HG03135 (cell line): Measurements from ENCODE around the gene LHFPL6.

ENCODE experiments used
- ATAC-seq: cut with Tn5 transposase; IDR thresholded peaks from one replicate; pipeline ENCODE4 v1.9.1; 2021; ENCODE audit warnings: mild to moderate bottlenecking, moderate library complexity; ENCODE audit not compliant: unreplicated experiment

LHFPL6 gene

DNA sequence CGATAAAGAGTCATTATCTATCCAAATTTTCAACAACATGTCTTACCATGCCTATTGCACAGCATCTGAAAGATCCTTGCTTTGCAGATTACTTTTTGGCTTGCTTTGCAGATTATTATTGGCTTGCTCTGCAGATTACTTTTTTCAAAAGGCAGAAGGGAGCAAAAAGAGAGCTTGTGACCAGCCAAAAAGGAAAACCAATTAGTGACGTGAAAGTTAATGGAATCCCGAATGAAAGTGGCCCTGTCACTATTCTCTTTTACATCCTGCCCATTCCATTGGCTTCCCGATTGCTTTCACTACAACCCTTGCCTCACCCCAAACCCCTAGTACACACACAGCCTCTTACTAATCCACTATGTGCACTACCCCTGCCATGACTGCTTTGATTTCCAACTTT is 81.3 kb downstream of the LHFPL6 start:
- ATAC-seq, result no peak

DNA sequence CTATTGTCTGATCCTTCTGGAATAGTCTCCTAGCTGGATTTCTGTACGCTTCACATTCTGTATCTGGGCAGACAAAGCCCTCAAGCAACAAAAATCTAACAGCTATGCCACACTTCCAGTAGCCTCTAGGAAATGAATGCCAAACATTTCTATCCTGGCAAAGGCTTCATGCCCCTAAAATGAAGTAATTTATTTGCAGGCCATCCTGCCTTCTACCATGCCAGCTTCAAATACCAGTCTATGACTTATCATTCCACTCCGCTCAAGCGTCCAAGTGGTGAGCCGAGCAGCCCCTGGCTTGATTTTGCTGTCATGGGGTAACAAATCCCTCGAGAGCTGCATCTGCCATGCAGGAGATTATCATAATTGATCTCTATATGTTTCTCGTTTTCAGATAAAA is 86.9 kb downstream of the LHFPL6 start:
- no peak for ATAC-seq

- no peak for ATAC-seq
Observed at GRCh38 chr13:39515224-39515714, 87.7 kb downstream of the LHFPL6 start.

GRCh38 chr13:39512687-39513086 is 90.3 kb downstream of the LHFPL6 start:
- ATAC-seq, result no peak

- peak; percentile 81 for ATAC-seq
Observed at GRCh38 chr13:39510316-39510695, 92.7 kb downstream of the LHFPL6 start.

DNA sequence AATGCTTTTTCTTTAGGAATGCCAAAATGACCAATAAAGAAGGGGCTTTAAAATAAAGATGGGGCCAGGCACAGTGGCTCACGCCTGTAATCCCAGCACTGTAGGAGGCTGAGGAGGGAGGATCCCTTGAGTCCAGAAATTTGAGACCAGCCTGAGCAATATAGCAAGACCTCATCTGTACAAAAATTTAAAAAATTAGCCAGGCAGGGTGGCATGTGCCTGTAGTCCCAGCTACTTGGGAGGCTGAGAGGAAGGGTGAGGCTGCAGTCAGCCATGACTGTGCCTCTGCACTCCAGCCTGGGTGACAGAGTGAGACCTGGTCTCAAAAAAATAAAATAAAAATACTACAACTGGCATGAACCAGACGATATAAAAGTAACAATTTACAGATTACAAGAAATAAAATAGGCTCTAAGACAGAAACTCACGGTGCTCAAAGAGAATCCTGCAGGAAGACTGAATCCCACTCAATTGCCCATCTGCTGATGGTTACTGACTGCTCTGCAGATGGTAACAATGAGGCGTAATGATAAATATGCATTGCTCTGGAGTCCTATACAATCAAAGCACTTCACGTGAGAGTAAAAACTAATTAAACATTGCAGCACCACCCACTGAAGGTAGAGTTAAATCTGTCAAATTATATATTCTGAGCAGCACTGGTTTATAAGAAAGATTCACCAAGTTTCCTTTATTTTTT is 93.2 kb downstream of the LHFPL6 start:
- ATAC-seq, result no peak

- no peak for ATAC-seq
Observed at GRCh38 chr13:39506559-39507390, 96.2 kb downstream of the LHFPL6 start.

- no peak for ATAC-seq
Observed at GRCh38 chr13:39505151-39505550, 97.8 kb downstream of the LHFPL6 start.

- ATAC-seq, result no peak
Observed at GRCh38 chr13:39503048-39503447, 99.9 kb downstream of the LHFPL6 start.

GRCh38 chr13:39501702-39502324 is 101.2 kb downstream of the LHFPL6 start:
- ATAC-seq, result no peak

- ATAC-seq, result no peak
Observed at GRCh38 chr13:39499604-39500003, 103.4 kb downstream of the LHFPL6 start.

DNA sequence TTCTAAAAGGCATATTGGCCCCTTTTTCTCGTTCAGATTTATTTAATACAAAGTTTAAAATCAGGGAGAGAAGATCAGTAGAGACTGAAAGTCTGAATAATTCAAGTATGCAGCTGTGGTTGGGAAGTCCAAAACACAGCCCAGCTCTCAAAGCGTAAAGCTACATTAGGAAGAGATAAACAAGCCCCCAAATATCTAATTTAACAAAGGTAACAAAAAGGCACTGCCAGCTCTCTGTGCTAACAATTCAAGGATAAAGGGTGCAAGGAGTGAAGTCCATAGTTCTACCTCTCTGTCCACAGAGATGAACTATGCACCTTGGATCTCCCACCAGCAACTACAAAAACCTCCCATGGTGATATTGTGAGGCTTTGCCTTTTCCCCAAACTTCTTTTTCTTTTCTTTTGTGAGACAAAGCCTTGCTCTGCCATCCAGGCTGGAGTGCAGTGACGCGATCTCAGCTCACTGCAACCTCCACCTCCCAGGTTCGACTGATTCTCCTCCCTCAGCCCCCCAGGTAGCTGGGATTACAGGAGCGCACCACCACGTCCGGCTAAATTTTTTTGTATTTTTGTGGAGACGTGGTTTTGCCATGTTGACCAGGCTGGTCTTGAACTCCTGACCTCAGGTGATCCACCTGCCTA is 104.4 kb downstream of the LHFPL6 start:
- no peak for ATAC-seq

DNA sequence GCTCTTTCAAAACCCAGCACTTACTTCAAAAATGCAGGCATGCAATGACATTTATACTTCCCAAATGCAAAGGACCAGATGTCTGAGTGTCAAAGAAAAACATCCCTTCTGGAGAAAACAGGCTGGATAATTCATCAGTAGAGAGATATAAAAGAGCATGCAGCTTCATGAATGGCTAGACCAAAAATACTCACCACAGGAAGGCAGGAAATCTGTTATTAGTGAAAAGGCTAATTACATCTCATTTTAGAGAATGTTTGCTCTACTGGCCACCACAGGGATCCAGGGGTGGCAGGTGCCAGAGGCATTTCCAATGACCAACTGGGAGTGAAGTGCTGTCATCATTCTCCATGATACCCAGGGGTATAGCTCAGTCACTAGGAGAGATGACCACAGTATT is 106.5 kb downstream of the LHFPL6 start:
- ATAC-seq, result no peak

- ATAC-seq, result no peak
Observed at GRCh38 chr13:39494633-39495032, 108.4 kb downstream of the LHFPL6 start.

DNA sequence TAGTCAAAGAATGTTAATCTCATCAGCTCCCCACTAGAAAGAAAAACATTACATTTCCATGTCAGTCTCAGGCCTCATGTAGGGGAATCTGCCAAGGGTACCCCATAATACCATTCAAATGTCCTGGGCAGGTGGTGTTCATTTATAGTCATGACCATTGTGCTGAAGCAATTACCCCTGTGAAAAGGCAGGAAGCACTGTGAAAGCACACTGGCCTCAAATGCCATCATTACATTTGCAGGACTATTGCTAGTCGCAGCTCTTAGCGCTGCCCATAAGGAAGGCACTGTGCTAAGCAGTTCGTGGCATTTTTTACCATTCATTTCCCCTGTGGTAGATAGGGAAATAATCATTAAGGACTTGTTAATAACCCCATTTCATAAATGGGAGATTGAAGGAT is 109.0 kb downstream of the LHFPL6 start:
- ATAC-seq, result no peak

- ATAC-seq, result no peak
Observed at GRCh38 chr13:39490136-39490535, 112.9 kb downstream of the LHFPL6 start.

DNA sequence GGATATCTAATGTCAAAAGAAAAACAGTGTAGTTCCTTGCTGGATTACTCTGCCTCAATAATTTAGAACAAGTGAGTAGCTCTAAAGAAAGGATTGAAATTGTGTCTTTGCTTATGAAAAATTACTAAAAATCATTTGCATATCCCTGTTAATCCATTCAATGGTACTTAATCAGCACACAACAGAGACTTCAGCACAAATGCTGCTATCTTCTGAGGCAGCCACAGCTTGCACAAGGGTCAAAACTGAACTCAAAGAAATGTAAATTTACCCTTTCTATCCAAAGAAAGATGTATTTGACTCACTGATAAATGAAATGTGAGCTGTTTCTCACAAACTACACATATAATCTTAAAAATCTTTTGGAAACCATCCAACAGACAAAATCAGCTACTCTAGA is 116.2 kb downstream of the LHFPL6 start:
- no peak for ATAC-seq

DNA sequence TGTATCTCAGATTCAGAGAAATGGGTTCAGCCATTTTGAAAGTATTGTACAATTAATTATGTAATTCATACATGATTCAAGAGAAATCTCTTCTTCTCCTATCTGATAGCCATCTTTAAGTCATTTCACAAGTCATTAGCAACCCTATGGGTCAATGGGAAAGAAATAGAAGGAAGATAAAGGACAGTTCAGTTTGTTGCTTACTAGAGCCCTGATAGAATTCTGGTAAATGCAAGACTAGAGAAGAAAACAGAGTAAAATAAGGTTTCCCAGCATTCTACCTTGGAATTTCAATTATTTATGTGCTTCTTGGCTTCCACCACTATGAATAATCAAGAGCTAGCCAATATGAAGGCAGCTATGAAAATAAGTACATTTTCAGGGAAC is 117.7 kb downstream of the LHFPL6 start:
- no peak for ATAC-seq

DNA sequence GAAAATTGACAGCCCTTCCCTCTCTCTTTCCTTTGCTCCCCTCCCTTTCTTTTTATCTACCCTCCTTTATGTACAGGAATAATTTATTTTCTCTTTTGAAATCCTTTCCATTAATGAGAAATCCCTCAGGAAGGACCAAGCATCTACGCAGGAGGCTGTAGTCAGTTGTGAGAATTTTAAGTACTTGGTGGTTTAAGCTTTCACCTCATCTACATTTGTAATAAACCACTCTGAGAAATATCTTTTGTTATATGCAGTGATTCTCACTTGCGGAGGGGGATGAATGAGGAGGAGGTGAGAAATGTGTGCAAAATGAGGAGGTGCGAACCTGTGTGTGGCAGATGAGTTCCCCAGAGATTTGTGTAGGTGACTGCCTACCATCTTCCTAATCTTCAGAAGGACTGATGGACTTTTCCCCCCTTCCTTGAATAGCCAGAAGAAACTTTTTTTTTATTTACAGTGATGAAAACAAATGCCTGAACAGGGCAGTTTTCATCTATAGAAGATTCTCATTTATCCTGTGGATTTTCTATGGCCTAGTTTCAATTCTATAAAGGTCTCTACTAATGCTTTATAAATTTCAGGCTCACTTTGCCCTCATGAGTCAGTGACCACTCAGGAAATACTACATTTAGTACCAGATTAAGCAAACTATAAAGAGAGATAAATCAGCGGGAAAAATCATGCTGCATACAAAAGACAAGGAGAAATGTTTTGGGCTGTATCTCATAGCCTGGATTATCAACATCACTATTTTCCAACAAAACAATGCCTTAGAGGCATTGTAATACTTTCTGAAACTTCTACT is 118.3 kb downstream of the LHFPL6 start:
- no peak for ATAC-seq

GRCh38 chr13:39483326-39483725 is 119.7 kb downstream of the LHFPL6 start:
- ATAC-seq, result no peak

DNA sequence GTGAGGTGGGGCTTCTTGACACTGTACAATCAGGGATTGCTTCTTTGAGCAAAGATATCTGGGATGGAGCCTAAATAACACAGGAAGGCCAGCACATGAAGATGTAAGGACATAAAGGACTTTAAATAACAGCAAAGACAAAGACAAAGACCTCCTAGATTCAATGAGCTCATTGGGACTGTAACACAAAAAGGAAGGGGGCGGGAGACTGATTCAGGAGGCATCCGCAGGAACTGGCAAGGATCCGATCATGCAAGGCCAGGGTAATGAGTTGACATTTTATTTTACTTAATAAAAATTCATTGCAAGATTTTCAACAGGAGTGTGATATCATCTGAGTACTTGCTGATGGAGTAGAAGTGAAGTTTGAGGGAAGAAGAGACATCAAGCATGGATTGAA is 121.5 kb downstream of the LHFPL6 start:
- no peak for ATAC-seq
